ENCODE data around the gene CBR1. TPM values are rescaled to one million over a fixed set of nuclear protein-coding genes. Genes with fewer than 3 reads are reported as not detected.

CBR1 gene
- total RNA-seq, 3 donors from 2014 or later (not counting 1 experiment from before 2014, with no cell fraction given): 5.0 to 14.1 (median 12.4) TPM

GRCh38 chr21:36087362-36088138 is 17.7 kb downstream of the CBR1 start:
- Histone ChIP-seq H3K4me1 (ENCODE audit: control insufficient read depth, insufficient read depth, low read length) (no peaks in the 10 kb centered on the region), H3K27ac (ENCODE audit: low read length) (no peak overlapping the region), H3K27me3 (ENCODE audit: control insufficient read depth, insufficient read depth, low read length) (no peaks in the 10 kb centered on the region), H3K9me3 (ENCODE audit: control insufficient read depth, insufficient read depth, low read length) (no peaks in the 10 kb centered on the region), H3K4me3 (ENCODE audit: low read length) (no peak overlapping the region), H3K36me3 (ENCODE audit: control insufficient read depth, insufficient read depth, low read length) (no peaks in the 10 kb centered on the region)
- Mint-ChIP-seq H3K9me3 (no peaks in the 10 kb centered on the region), H3K4me1 (no peaks in the 10 kb centered on the region), H3K27ac (no peak overlapping the region), H3K36me3 (no peaks in the 10 kb centered on the region), H3K4me3 (no peak overlapping the region), H3K27me3 (ENCODE audit: low read depth in 2 of 2) (no peaks in the 10 kb centered on the region)
- no peak for ATAC-seq
- DNase-seq: no peak
- TF ChIP-seq CTCF (IDR thresholded peaks at IDR 0.05): no peak
- WGBS (ENCODE audit: insufficient coverage): 76% methylated on average over 5 of the region's 6 CpGs
- intact Hi-C loops (cut with micrococcal nuclease): no loop called here

GRCh38 chr21:36089946-36090345 is 20.1 kb downstream of the CBR1 start:
- no peaks in the 10 kb centered on the region for H3K4me1 Mint-ChIP-seq
- WGBS (ENCODE audit: insufficient coverage): 100% methylated on average over 1 of the region's 3 CpGs
- intact Hi-C loops (cut with micrococcal nuclease): no loop called here
- H3K27ac Mint-ChIP-seq: no peak overlapping the region
- Histone ChIP-seq H3K9me3 (ENCODE audit: control insufficient read depth, insufficient read depth, low read length) (peaks cover 19% of the 10 kb centered on the region), H3K4me1 (ENCODE audit: control insufficient read depth, insufficient read depth, low read length) (no peaks in the 10 kb centered on the region), H3K27ac (ENCODE audit: low read length) (no peak overlapping the region), H3K36me3 (ENCODE audit: control insufficient read depth, insufficient read depth, low read length) (no peaks in the 10 kb centered on the region), H3K27me3 (ENCODE audit: control insufficient read depth, insufficient read depth, low read length) (no peaks in the 10 kb centered on the region), H3K4me3 (ENCODE audit: low read length) (no peak overlapping the region)
- DNase-seq (no peak), ATAC-seq (no peak)
- H3K4me3 Mint-ChIP-seq: no peak overlapping the region
- H3K36me3 Mint-ChIP-seq: peaks cover 10% of the 10 kb centered on the region
- no peak for TF ChIP-seq CTCF (IDR thresholded peaks at IDR 0.05)
- peaks cover 6% of the 10 kb centered on the region in 2 donors for H3K9me3 Mint-ChIP-seq
- H3K27me3 Mint-ChIP-seq (ENCODE audit: low read depth in 2 of 2): peaks cover 0 to 16% of the 10 kb centered on the region in 2 donors

GRCh38 chr21:36092681-36093080 is 22.9 kb downstream of the CBR1 start:
- Histone ChIP-seq H3K27me3 (ENCODE audit: control insufficient read depth, insufficient read depth, low read length) (no peaks in the 10 kb centered on the region), H3K36me3 (ENCODE audit: control insufficient read depth, insufficient read depth, low read length) (no peaks in the 10 kb centered on the region), H3K9me3 (ENCODE audit: control insufficient read depth, insufficient read depth, low read length) (peaks cover 19% of the 10 kb centered on the region), H3K27ac (ENCODE audit: low read length) (no peak overlapping the region), H3K4me3 (ENCODE audit: low read length) (no peak overlapping the region), H3K4me1 (ENCODE audit: control insufficient read depth, insufficient read depth, low read length) (no peaks in the 10 kb centered on the region)
- no peak overlapping the region for H3K4me3 Mint-ChIP-seq
- ATAC-seq (no peak), DNase-seq (no peak)
- intact Hi-C loops (cut with micrococcal nuclease): no loop called here
- H3K36me3 Mint-ChIP-seq: peaks cover 10% of the 10 kb centered on the region
- peaks cover 6% of the 10 kb centered on the region in 2 donors for H3K9me3 Mint-ChIP-seq
- H3K4me1 Mint-ChIP-seq: no peaks in the 10 kb centered on the region
- no peak overlapping the region for H3K27ac Mint-ChIP-seq
- peaks cover 4 to 22% of the 10 kb centered on the region in 2 donors for H3K27me3 Mint-ChIP-seq (ENCODE audit: low read depth in 2 of 2)
- TF ChIP-seq CTCF (IDR thresholded peaks at IDR 0.05): no peak

- no peak for DNase-seq
- Histone ChIP-seq H3K27me3 (ENCODE audit: control insufficient read depth, insufficient read depth, low read length) (no peaks in the 10 kb centered on the region), H3K36me3 (ENCODE audit: control insufficient read depth, insufficient read depth, low read length) (no peaks in the 10 kb centered on the region), H3K4me1 (ENCODE audit: control insufficient read depth, insufficient read depth, low read length) (no peaks in the 10 kb centered on the region), H3K4me3 (ENCODE audit: low read length) (no peak overlapping the region), H3K9me3 (ENCODE audit: control insufficient read depth, insufficient read depth, low read length) (peaks cover 19% of the 10 kb centered on the region), H3K27ac (ENCODE audit: low read length) (no peak overlapping the region)
- peaks cover 10% of the 10 kb centered on the region for H3K36me3 Mint-ChIP-seq
- WGBS (ENCODE audit: insufficient coverage): 95% methylated on average over 1 of the region's 1 CpG
- no peaks in the 10 kb centered on the region for H3K4me1 Mint-ChIP-seq
- no peak overlapping the region for H3K4me3 Mint-ChIP-seq
- intact Hi-C loops (cut with micrococcal nuclease): no loop called here
- no peak for TF ChIP-seq CTCF (IDR thresholded peaks at IDR 0.05)
- H3K27ac Mint-ChIP-seq: no peak overlapping the region
- no peak for ATAC-seq
- peaks cover 6% of the 10 kb centered on the region in 2 donors for H3K9me3 Mint-ChIP-seq
- H3K27me3 Mint-ChIP-seq (ENCODE audit: low read depth in 2 of 2): peaks cover 4 to 22% of the 10 kb centered on the region in 2 donors
Measured at GRCh38 chr21:36093512-36093911, 23.7 kb downstream of the CBR1 start.
